Uterus (tissue), 4 donors: ENCODE measurements around the gene OXGR1. TPM values are rescaled to one million over a fixed set of nuclear protein-coding genes. Genes with fewer than 3 reads are reported as not detected.

Experiments
- DNase-seq, 2 donors: peaks; one replicate each; pipeline ENCODE4 v3.0.0-alpha.2; 2019 to 2020
- H3K27ac ChIP-seq, 2 donors: fragments of 200-600 bp; sonication (generic); 1 replicate in 1 of 2; 2 replicates in 1 of 2; pipeline ENCODE4 v1.5.1; 2016 to 2018
- H3K27me3 ChIP-seq, 2 donors: fragments of 200-600 bp; sonication (generic); one replicate each; pipeline ENCODE4 v1.5.1; 2018 to 2019; ENCODE audit warnings: control low read depth in 1 of 2
- H3K36me3 ChIP-seq, 2 donors: fragments of 200-600 bp; sonication (generic); one replicate each; pipeline ENCODE4 v1.5.1; 2019; ENCODE audit warnings: control low read depth in 1 of 2
- H3K4me1 ChIP-seq, 2 donors: fragments of 200-600 bp; sonication (generic); one replicate each; pipeline ENCODE4 v1.5.1; 2018 to 2019; ENCODE audit warnings: control low read depth in 1 of 2
- H3K4me3 ChIP-seq, 2 donors: fragments of 200-600 bp; sonication (generic); 1 replicate in 1 of 2; 2 replicates in 1 of 2; pipeline ENCODE4 v1.5.1; 2018 to 2019; ENCODE audit warnings: mild to moderate bottlenecking in 1 of 2
- H3K9me3 ChIP-seq, 2 donors: fragments of 200-600 bp; sonication (generic); one replicate each; pipeline ENCODE4 v1.5.1; 2019; ENCODE audit warnings: control low read depth in 1 of 2
- POLR2A ChIP-seq, 2 donors: fragments of 450-650 bp; IDR thresholded peaks; one replicate each; pipeline ENCODE4 v1.6.1; 2016; ENCODE audit warnings: antibody characterized with exemption in 2 of 2, mild to moderate bottlenecking in 1 of 2, moderate library complexity in 1 of 2
- intact Hi-C: fragments of 100-400 bp; cut with DNase I; formaldehyde crosslinking; loops from one replicate; pipeline ENCODE4 v1.15.1; 2023; ENCODE audit warnings: low total_unique reads
- total RNA-seq, 4 donors: library from RNA; depleted of rRNA in 3 of 4; stranded (reverse); fragments of >200 nt in 3 of 4; gene quantifications; one replicate each; pipeline versions ENCODE4 v1.1.0 to v1.2.4, GENCODE V29; 2014 to 2023
- TF ChIP-seq, protein P1 (sequence below), 4 experiments: fragments of 200-600 bp in 2 of 4; fragments of 450-650 bp in 2 of 4; sonication (generic) in 2 of 4; IDR thresholded peaks; one replicate each; pipeline ENCODE4 v1.5.1; 2016 to 2019; ENCODE audit warnings: antibody characterized with exemption in 4 of 4, mild to moderate bottlenecking in 2 of 4, moderate library complexity in 1 of 4
- donor health status: DM: yes; HTN: yes; CAD: no.

OXGR1 gene
- total RNA-seq, 4 donors from 2014 or later: 0.62 to 0.91 TPM; not detected in 2

DNA sequence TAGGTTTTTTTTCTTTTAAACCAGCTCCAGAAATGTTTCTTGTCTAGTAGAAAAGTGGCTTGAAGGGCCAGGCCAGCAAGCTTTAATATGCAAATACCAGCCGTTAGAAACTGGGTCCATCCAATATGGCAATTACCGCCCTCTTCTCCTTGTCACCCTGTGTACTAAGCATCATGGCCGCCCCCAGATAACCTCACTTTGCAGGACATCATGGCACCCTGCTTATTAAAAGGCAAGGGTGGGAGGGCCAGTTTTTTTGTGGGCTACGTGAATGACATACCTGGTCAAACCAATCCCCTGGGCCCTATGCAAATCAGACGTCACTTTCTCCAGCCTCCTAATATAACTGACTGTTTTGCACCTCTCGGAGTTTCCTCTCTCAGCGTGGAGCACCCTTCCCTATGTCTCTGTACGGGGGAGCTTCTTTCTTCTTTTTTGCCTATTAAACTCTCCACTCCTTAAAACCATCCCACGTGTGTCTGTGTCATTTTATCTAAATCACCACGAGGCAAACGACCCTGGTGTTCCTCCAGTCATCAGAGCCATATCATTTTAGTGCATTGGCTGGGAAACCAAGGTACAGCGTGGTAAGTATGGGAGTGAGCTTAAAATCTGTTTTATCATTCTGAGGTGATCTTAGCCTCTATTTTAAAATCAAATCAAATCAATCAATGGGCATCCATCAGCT is 27.7 kb downstream of the OXGR1 start:
- no peaks in the 10 kb centered on the region for H3K27me3 ChIP-seq
- DNase-seq: no peak
- no peak overlapping the region for H3K27ac ChIP-seq
- no peaks in the 10 kb centered on the region for H3K36me3 ChIP-seq
- no peak for TF ChIP-seq POLR2A (IDR thresholded peaks at IDR 0.05)
- TF ChIP-seq, protein P1, sequence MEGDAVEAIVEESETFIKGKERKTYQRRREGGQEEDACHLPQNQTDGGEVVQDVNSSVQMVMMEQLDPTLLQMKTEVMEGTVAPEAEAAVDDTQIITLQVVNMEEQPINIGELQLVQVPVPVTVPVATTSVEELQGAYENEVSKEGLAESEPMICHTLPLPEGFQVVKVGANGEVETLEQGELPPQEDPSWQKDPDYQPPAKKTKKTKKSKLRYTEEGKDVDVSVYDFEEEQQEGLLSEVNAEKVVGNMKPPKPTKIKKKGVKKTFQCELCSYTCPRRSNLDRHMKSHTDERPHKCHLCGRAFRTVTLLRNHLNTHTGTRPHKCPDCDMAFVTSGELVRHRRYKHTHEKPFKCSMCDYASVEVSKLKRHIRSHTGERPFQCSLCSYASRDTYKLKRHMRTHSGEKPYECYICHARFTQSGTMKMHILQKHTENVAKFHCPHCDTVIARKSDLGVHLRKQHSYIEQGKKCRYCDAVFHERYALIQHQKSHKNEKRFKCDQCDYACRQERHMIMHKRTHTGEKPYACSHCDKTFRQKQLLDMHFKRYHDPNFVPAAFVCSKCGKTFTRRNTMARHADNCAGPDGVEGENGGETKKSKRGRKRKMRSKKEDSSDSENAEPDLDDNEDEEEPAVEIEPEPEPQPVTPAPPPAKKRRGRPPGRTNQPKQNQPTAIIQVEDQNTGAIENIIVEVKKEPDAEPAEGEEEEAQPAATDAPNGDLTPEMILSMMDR (IDR thresholded peaks at IDR 0.05): no peak
- H3K9me3 ChIP-seq: peaks cover 0 to 5% of the 10 kb centered on the region in 2 donors
- H3K4me1 ChIP-seq: no peaks in the 10 kb centered on the region
- H3K4me3 ChIP-seq: no peak overlapping the region
- intact Hi-C loops: no loop called here

DNA sequence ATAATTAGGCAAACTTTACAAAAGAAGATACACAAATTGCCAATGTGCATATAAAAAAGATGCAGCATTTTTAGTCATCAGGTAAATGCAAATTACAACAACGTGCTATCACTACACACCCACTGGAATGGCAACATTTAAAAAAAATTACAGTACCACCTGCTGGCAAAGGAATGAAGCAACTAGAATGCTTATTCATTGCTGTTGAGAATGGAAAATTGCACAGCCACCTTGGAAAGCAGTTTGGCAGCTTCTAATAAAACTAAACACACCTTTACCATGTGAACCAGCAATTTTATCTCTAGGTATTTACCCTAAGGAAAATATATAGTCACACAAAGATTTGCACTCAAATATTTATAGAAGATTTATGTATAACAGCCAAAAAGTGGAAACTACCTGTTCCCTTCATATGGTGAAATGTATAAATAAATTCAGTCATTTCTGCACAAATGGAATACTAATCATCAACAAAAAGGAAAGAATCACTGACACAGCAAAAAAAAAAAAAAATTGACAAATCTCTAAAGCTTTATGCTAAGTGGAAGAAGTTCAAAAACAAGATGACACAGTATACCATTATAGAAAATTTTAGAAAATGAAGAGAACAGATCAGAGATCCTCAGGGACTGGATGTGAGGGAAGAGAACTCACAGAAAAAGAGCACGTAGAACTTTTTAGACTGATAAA is 30.3 kb downstream of the OXGR1 start:
- Histone ChIP-seq H3K27me3 (no peaks in the 10 kb centered on the region), H3K27ac (no peak overlapping the region), H3K9me3 (peaks cover 0 to 5% of the 10 kb centered on the region in 2 donors), H3K4me3 (no peak overlapping the region), H3K36me3 (no peaks in the 10 kb centered on the region), H3K4me1 (no peaks in the 10 kb centered on the region)
- intact Hi-C loops: no loop called here
- DNase-seq: no peak
- no peak for TF ChIP-seq POLR2A (IDR thresholded peaks at IDR 0.05)
- TF ChIP-seq, protein P1 (IDR thresholded peaks at IDR 0.05): no peak

DNA sequence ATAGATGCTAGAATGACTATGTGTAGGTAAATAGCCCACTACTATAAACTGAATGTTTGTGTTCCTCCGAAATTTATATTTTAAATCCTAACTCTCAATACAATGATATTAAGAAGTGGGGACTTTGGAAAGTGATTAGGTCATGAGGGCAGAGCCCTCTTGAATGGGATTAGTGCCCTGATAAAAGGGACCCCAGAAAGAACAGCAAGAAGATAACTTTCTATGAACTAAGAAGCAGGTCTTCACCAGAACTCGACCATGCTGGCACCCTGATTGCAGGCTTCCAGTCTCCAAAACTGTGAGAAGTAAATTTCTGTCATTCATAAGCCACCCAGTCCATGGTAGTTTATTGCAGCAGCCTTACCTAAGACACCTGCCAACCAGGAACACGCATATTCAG is 33.9 kb downstream of the OXGR1 start:
- Histone ChIP-seq H3K36me3 (no peaks in the 10 kb centered on the region), H3K4me3 (no peak overlapping the region), H3K9me3 (no peaks in the 10 kb centered on the region), H3K4me1 (no peaks in the 10 kb centered on the region), H3K27ac (no peak overlapping the region), H3K27me3 (no peaks in the 10 kb centered on the region)
- TF ChIP-seq, protein P1 (IDR thresholded peaks at IDR 0.05): no peak
- TF ChIP-seq POLR2A (IDR thresholded peaks at IDR 0.05): no peak
- DNase-seq: no peak
- intact Hi-C loops: no loop called here

DNA sequence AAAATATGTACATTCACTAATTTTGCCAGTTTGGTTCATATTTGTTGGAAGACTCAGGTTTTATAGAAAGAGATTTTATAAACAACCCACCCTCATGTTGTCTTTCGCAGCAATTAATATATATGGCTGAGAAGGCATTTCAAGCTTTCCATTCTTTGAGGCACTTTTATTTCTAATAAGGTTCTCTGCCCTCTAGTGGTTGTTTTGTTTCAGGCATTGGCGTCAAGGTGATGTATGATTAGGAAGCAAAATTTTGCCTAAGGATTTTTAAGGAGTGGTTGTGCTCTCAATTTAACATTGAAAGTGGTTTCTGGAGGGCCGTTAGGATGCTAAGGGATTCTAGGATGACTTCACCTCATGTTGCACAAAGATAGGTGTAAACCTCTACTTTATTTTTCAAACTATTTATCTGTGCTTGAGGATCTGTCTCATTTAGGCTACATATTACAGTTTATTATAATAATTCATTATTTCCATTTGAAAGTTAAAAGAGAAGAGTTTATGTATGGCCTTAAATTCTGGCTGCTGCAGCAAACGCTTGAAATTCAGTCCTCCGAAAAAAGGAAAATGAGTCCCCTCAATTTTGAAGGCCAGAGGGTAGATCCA is 35.9 kb downstream of the OXGR1 start:
- Histone ChIP-seq H3K4me1 (no peaks in the 10 kb centered on the region), H3K36me3 (no peaks in the 10 kb centered on the region), H3K4me3 (no peak overlapping the region), H3K9me3 (no peaks in the 10 kb centered on the region), H3K27me3 (no peaks in the 10 kb centered on the region), H3K27ac (no peak overlapping the region)
- no peak for TF ChIP-seq POLR2A (IDR thresholded peaks at IDR 0.05)
- TF ChIP-seq, protein P1 (IDR thresholded peaks at IDR 0.05): peak; percentile 42 to 51 (median 48)
- intact Hi-C loops: no loop called here
- no peak for DNase-seq

DNA sequence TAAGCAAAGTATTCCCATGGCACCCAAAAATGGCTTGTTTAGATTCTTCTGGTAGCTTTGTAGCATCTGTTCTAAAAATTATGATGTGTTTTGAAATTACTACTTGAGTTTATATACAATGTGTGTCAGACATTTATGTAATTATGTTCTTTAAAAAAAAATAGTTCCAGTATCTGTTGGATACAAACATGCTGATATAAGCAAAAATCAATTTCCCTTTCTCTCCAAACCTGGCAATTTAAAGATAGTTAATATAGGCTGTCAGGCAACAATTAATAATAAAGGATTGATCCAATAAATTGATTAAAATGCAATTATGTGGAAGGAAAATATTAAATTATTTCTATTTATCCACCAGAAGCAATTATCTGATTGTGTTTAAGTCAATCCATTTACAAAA is 41.7 kb downstream of the OXGR1 start:
- no peaks in the 10 kb centered on the region for H3K36me3 ChIP-seq
- no peaks in the 10 kb centered on the region for H3K9me3 ChIP-seq
- H3K4me1 ChIP-seq: no peaks in the 10 kb centered on the region
- DNase-seq: no peak
- no peaks in the 10 kb centered on the region for H3K27me3 ChIP-seq
- intact Hi-C loops: no loop called here
- H3K27ac ChIP-seq: no peak overlapping the region
- H3K4me3 ChIP-seq: no peak overlapping the region
- TF ChIP-seq, protein P1 (IDR thresholded peaks at IDR 0.05): no peak
- no peak for TF ChIP-seq POLR2A (IDR thresholded peaks at IDR 0.05)
